Trophoblast cell (in vitro differentiated cells and primary cell): ENCODE results near the gene PHYH. TPM values are rescaled to one million over a fixed set of nuclear protein-coding genes. Genes with fewer than 3 reads are reported as not detected.

ENCODE experiments used
- DNase-seq, 2 donors: peaks; one replicate each; pipeline ENCODE4 v3.0.0-alpha.2; 2016
- H2AFZ ChIP-seq: 2 replicates; pipeline ENCODE4 v1.6.1; 2013; ENCODE audit warnings: low read length, moderate library complexity, mild to moderate bottlenecking; ENCODE audit not compliant: insufficient read depth, poor library complexity
- H2AK5ac ChIP-seq: 2 replicates; pipeline ENCODE4 v1.6.1; 2013; ENCODE audit warnings: mild to moderate bottlenecking, low read length
- H2BK120ac ChIP-seq: 2 replicates; pipeline ENCODE4 v1.6.1; 2013; ENCODE audit warnings: low read length, mild to moderate bottlenecking, moderate library complexity; ENCODE audit not compliant: insufficient read depth, poor library complexity
- H2BK12ac ChIP-seq: 2 replicates; pipeline ENCODE4 v1.6.1; 2013; ENCODE audit warnings: mild to moderate bottlenecking, low read length, moderate library complexity
- H2BK5ac ChIP-seq: 2 replicates; pipeline ENCODE4 v1.6.1; 2013; ENCODE audit warnings: low read length, low read depth, moderate library complexity, mild to moderate bottlenecking; ENCODE audit not compliant: poor library complexity
- H3K14ac ChIP-seq: 2 replicates; pipeline ENCODE4 v1.6.1; 2013; ENCODE audit warnings: mild to moderate bottlenecking, low read length
- H3K18ac ChIP-seq: 2 replicates; pipeline ENCODE4 v1.6.1; 2013; ENCODE audit warnings: mild to moderate bottlenecking, low read length
- H3K23ac ChIP-seq: 2 replicates; pipeline ENCODE4 v1.6.1; 2013; ENCODE audit warnings: low read length
- H3K27ac ChIP-seq: 2 replicates; pipeline ENCODE4 v1.5.1; 2013; ENCODE audit warnings: low read depth, mild to moderate bottlenecking, inconsistent platforms, low read length, moderate library complexity
- H3K27me3 ChIP-seq: 2 replicates; pipeline ENCODE4 v1.6.1; 2013; ENCODE audit warnings: inconsistent platforms, mild to moderate bottlenecking, low read length, moderate library complexity; ENCODE audit not compliant: insufficient read depth
- H3K36me3 ChIP-seq, 2 experiments: 1 replicate in 1 of 2; 2 replicates in 1 of 2; pipeline ENCODE4 v1.6.1; 2013; ENCODE audit warnings: low read length in 2 of 2, mild to moderate bottlenecking in 2 of 2, moderate library complexity in 1 of 2; ENCODE audit not compliant: insufficient read depth in 2 of 2, control insufficient read depth in 1 of 2
- H3K4ac ChIP-seq: 2 replicates; pipeline ENCODE4 v1.6.1; 2013; ENCODE audit warnings: low read depth, mild to moderate bottlenecking, low read length, moderate library complexity
- H3K4me1 ChIP-seq, 2 experiments: 1 replicate in 1 of 2; 2 replicates in 1 of 2; pipeline ENCODE4 v1.6.1; 2013; ENCODE audit warnings: low read length in 2 of 2, mild to moderate bottlenecking in 2 of 2, moderate library complexity in 1 of 2; ENCODE audit not compliant: insufficient read depth in 2 of 2, control insufficient read depth in 1 of 2
- H3K4me2 ChIP-seq: 2 replicates; pipeline ENCODE4 v1.6.1; 2013; ENCODE audit warnings: inconsistent platforms, mild to moderate bottlenecking, low read length, moderate library complexity
- H3K4me3 ChIP-seq: 2 replicates; pipeline ENCODE4 v1.5.1; 2013; ENCODE audit warnings: mild to moderate bottlenecking, low read depth, low read length, inconsistent platforms
- H3K79me1 ChIP-seq: one replicate; pipeline ENCODE4 v1.6.1; 2013; ENCODE audit warnings: low read length
- H3K79me2 ChIP-seq: 2 replicates; pipeline ENCODE4 v1.6.1; 2013; ENCODE audit warnings: low read length, mild to moderate bottlenecking; ENCODE audit not compliant: control insufficient read depth, insufficient read depth, poor library complexity
- H3K9ac ChIP-seq: 2 replicates; pipeline ENCODE4 v1.6.1; 2013; ENCODE audit warnings: mild to moderate bottlenecking, low read length
- H3K9me3 ChIP-seq: 2 replicates; pipeline ENCODE4 v1.6.1; 2013; ENCODE audit warnings: low read depth, mild to moderate bottlenecking, control low read depth, inconsistent platforms, low read length; ENCODE audit not compliant: insufficient read depth
- H4K12ac ChIP-seq: 2 replicates; pipeline ENCODE4 v1.6.1; 2013; ENCODE audit warnings: low read depth, mild to moderate bottlenecking, low read length, moderate library complexity
- H4K8ac ChIP-seq: 2 replicates; pipeline ENCODE4 v1.6.1; 2013; ENCODE audit warnings: low read depth, mild to moderate bottlenecking, low read length, moderate library complexity
- H4K91ac ChIP-seq: one replicate; pipeline ENCODE4 v1.6.1; 2013; ENCODE audit warnings: low read depth, mild to moderate bottlenecking, low read length, moderate library complexity
- WGBS: extraction: QIAGEN DNeasy Blood & Tissue Kit; methylation state at CpG from one replicate; pipeline ENCODE4 v1.1.7; 2013; ENCODE audit warnings: missing lambda C conversion rate; ENCODE audit not compliant: insufficient read length, insufficient coverage; ENCODE audit errors: extremely low coverage; 5-methylcytosine and 5-hydroxymethylcytosine counted together
- polyA plus RNA-seq: library from polyadenylated mRNA; stranded (reverse); fragments of 200-250 nt; gene quantifications from 2 replicates; pipeline ENCODE4 v1.2.3, GENCODE V29; 2013

PHYH gene
- 14.8 and 15.9 TPM in 2 replicates for polyA plus RNA-seq

DNA sequence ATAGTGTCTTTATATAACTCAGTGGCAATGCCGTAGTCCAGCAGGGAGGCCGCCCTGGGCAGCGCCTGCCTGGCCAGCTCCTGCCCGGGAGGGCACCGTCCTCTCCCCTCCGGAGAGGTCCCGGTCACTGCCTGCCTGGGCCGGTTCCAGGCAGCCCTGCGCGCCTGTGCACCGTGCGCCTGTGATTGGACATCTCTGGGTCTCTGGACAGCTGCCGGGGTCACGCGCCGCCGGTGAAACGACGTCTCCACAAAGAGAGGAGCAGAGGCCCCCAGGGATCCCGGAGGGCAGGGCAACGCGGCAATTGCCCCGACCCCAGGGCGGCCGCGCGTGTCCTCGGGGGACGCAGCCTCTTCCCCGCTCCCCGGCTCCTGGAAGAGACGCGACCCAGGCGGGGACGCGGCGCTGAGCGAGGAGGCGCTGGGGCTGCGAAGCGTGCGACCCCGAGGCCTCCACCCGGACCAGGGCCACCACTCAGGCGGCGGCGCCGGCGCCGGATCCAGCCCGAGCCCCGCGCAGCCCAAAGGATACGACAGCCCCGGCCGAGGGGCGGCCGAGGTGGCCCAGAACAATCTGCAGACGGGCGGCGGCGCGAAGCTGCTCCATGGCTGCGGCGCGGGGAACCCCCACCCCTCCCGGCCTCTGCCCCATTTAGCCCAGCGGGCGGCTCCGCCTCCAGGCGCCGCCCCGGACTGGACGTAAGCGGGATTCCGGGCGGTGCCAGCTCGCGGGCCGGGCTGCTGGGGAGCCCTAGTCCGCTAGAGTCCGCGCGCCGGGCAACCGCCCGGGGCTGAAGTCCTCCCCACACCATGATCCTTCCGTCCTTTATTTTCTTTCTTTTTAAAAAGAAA lies at the start of gene PHYH:
Gene PHYH, minus strand, starts transcription at position 628 of the 851 bp plus-strand sequence. Its CDS starts 22 bp downstream, at position 606.
- WGBS: no CpG with 5 or more reads among the region's 88 CpGs
- peak within 1 kb of the TSS; percentile 72 for H3K9ac ChIP-seq

DNA sequence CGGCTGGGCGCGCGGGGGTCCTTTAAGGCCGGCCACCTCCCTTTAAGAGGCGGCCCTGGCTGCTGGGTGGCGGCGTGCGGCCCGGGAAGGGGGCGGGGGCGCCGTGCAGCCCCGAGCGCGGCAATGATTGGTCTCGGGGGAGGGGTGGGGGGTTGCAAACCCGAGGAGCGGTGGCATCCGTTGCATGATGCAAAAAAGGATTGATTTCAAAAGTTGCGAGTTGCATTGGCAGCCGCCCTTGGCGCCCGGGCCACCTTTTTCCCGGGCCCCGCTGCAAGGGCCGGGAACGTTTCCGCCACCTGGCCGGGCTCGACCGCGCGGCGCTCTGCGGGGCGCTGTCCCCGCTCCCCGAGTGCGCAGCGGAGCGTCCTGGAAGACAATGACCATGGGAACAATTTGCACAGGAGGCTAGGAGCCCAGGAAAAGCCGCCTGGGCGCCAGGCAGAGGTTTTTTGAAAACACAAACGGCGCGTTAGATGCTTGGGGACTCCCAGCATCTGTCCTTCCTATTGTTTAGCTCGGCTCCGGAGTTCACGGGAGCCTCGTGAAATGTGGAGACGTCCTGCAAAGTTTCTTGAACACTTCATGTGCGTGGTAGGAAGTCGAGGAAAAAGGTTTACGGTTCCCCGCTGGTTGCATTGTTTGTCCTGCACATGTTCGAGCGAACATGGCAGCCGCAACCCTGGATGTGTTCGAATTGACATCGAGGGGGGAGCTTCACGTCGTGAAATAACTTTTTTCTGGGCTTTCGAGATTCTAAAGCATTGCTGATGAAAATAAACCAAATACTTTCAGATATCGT lies 48.6 kb upstream of the PHYH start, which contains the start of gene SEPHS1:
Gene SEPHS1, minus strand, starts transcription at position 78 of the 802 bp plus-strand sequence. CDS start 3,343 bp downstream, outside the sequence.
- Histone ChIP-seq H3K36me3 (peaks cover 0 to 3% of the 10 kb centered on the region in 2 experiments), H3K23ac (no peak within 1 kb of the TSS), H4K91ac (peak within 1 kb of the TSS; percentile 90), H2BK5ac (peak within 1 kb of the TSS; percentile 93), H3K27ac (peak within 1 kb of the TSS; percentile 89), H3K18ac (peak within 1 kb of the TSS; percentile 83), H2BK12ac (no peak within 1 kb of the TSS), H3K14ac (peak within 1 kb of the TSS; percentile 98), H3K4me3 (peak within 1 kb of the TSS; percentile 91), H3K4ac (peak within 1 kb of the TSS; percentile 93), H2AK5ac (no peak within 1 kb of the TSS), H3K9me3 (peaks cover 2% of the 10 kb centered on the region), H3K27me3 (peaks cover 20% of the 10 kb centered on the region), H3K4me2 (peak within 1 kb of the TSS; percentile 85), H2BK120ac (peak within 1 kb of the TSS; percentile 75), H3K79me1 (peaks cover 12% of the 10 kb centered on the region), H4K8ac (peak within 1 kb of the TSS; percentile 91), H3K79me2 (peaks cover 15% of the 10 kb centered on the region), H3K9ac (peak within 1 kb of the TSS; percentile 98), H2AFZ (peak within 1 kb of the TSS; percentile 75), H3K4me1 (peaks cover 7 to 11% of the 10 kb centered on the region in 2 experiments), H4K12ac (peak within 1 kb of the TSS; percentile 95)
- peak; percentile 29 to 53 for DNase-seq
- WGBS: no CpG with 5 or more reads among the region's 65 CpGs

More for the DNA sequence above, at the start of gene PHYH:
- Histone ChIP-seq H3K9me3 (no peaks in the 10 kb centered on the region), H2BK5ac (peak within 1 kb of the TSS; percentile 50), H3K4me3 (peak within 1 kb of the TSS; percentile 80), H2AK5ac (no peak within 1 kb of the TSS), H3K23ac (no peak within 1 kb of the TSS), H3K27me3 (no peaks in the 10 kb centered on the region), H2BK12ac (peak within 1 kb of the TSS; percentile 27), H4K12ac (peak within 1 kb of the TSS; percentile 82), H3K27ac (no peak within 1 kb of the TSS), H3K36me3 (no peaks in the 10 kb centered on the region), H2BK120ac (peak within 1 kb of the TSS; percentile 52), H3K4me1 (peaks cover 3% of the 10 kb centered on the region in 2 experiments), H4K91ac (peak within 1 kb of the TSS; percentile 81), H3K4ac (peak within 1 kb of the TSS; percentile 38), H3K14ac (peak within 1 kb of the TSS; percentile 79), H2AFZ (peak within 1 kb of the TSS; percentile 57), H3K18ac (peak within 1 kb of the TSS; percentile 83), H3K79me1 (peaks cover 9% of the 10 kb centered on the region), H3K4me2 (peak within 1 kb of the TSS; percentile 73), H3K79me2 (peaks cover 8% of the 10 kb centered on the region), H4K8ac (peak within 1 kb of the TSS; percentile 91)
- peak; percentile 91 to 92 for DNase-seq

DNA sequence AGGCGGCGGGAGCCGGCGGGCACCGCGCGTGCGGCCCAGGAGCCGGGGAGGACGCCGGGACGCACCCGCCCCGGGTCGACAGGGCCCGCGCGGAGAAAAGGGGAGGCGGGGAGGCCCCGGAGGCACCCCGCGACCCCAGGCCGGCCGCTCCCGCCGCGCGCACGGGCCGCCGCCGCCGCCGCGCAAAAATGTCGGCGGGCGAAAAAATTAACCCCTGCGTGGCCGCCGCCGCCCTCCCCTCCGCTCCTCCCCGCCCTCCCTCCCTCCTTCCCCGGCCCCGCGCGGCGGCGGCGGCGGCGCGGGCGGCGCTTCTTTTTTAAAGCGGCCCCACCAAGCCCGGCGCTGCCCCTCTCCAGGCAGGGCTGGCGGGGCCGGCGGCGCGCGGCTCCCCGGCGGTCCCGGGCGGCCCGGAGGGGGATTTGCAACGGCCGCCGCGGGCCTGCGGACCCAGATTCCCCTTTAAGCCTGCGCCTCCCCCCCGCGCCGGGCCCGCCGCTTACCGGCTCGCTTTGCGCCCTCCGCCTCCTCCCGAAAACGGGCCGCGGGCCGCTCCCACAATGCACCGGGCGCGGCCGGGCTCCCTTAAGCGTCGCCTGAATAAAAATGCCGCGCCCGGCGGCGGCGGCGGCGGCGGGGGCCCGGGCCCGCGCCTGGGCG lies 47.8 kb upstream of the PHYH start:
- no peak overlapping the region for H2AK5ac ChIP-seq
- H3K79me2 ChIP-seq: peaks cover 15% of the 10 kb centered on the region
- peak overlapping the region; percentile 85 for H3K4me2 ChIP-seq
- H3K79me1 ChIP-seq: peaks cover 12% of the 10 kb centered on the region
- H3K9me3 ChIP-seq: peaks cover 2% of the 10 kb centered on the region
- peak overlapping the region; percentile 91 for H4K8ac ChIP-seq
- H4K12ac ChIP-seq: peak overlapping the region; percentile 95
- H2BK12ac ChIP-seq: no peak overlapping the region
- DNase-seq: peak; percentile 58 to 67
- H4K91ac ChIP-seq: peak overlapping the region; percentile 90
- no peak overlapping the region for H2BK120ac ChIP-seq
- H3K4me1 ChIP-seq: peaks cover 7 to 11% of the 10 kb centered on the region in 2 experiments
- peak overlapping the region; percentile 89 for H3K27ac ChIP-seq
- H2AFZ ChIP-seq: peak overlapping the region; percentile 50
- H3K36me3 ChIP-seq: peaks cover 0 to 4% of the 10 kb centered on the region in 2 experiments
- peak overlapping the region; percentile 83 for H3K18ac ChIP-seq
- peak overlapping the region; percentile 98 for H3K9ac ChIP-seq
- peak overlapping the region; percentile 98 for H3K14ac ChIP-seq
- H2BK5ac ChIP-seq: peak overlapping the region; percentile 93
- WGBS: no CpG with 5 or more reads among the region's 109 CpGs
- H3K27me3 ChIP-seq: peaks cover 20% of the 10 kb centered on the region
- H3K4me3 ChIP-seq: peak overlapping the region; percentile 91
- H3K23ac ChIP-seq: no peak overlapping the region
- H3K4ac ChIP-seq: peak overlapping the region; percentile 85
